ENCODE results near the gene C2orf72. TPM values are rescaled to one million over a fixed set of nuclear protein-coding genes. Genes with fewer than 3 reads are reported as not detected.

C2orf72 gene
- total and polyA plus RNA-seq, 2 of the 13 experiments (the other 11 are each of a cell fraction or from before 2014, with no cell fraction given) = 147 to 203 TPM

DNA sequence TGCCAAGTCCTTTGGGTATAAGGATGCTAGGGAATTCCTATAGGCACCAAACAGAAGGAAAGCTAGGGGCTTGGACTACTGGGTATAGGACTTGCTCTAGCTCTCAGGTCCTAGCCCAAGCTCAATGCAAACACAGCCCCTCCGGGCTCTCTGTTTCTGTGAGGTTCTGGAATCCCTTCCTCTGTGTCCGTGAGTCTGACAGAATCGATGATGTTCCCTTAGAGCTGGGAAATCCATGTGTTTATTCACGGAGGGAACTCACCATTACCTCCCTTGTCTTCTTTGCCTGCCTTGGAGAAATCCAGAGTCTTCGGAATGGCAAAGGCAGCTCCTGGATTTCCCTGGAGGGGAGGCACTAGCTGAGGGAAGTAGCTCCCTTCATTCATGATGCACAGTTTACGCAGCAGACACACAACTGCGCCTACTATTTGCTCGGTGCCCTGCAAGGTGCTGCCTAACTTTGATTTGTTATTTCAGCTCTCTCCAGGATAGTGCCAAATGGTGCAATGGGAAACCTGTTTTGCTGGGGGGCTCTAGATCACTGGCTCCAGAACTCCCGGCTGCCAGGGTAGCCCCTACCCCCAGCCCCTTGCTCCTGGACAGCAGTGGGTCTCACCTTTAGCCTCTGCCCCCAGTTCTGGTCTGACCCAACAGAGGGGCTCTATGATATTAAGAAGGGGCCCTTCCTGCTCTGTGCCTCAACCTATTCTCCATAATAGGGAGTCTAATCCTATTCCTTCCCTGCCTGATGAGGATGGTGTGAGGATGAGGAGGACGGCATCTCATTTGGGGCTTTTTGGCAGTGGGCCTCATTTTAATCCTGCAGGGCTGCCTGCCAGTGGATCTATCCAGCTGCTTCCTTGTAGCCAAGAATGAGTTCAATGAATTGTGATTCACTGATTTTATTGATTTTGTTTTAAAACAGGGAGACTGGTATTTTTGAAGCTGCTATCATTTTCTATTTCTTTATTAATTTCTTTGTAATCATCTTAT is 10.9 kb downstream of the C2orf72 start (continued):
- TF ChIP-seq, protein P1, sequence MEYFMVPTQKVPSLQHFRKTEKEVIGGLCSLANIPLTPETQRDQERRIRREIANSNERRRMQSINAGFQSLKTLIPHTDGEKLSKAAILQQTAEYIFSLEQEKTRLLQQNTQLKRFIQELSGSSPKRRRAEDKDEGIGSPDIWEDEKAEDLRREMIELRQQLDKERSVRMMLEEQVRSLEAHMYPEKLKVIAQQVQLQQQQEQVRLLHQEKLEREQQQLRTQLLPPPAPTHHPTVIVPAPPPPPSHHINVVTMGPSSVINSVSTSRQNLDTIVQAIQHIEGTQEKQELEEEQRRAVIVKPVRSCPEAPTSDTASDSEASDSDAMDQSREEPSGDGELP (IDR thresholded peaks at IDR 0.05; ENCODE audit: borderline replicate concordance, low read depth) = no peak
- TF ChIP-seq, protein P2, sequence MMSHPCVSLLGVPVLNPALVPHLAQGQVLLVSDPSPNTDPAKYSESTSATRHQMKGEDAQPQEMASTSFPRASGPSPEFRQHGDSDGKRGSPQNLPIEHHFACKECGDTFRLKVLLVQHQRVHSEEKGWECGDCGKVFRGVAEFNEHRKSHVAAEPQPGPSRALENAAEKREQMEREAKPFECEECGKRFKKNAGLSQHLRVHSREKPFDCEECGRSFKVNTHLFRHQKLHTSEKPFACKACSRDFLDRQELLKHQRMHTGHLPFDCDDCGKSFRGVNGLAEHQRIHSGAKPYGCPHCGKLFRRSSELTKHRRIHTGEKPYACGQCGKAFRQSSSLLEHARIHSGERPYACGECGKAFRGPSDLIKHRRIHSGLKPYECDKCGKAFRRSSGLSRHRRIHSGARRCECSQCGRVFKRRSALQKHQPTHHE (CRISPR knock-in tag; IDR thresholded peaks at IDR 0.05; ENCODE audit: borderline replicate concordance) = no peak
- TF ChIP-seq, protein P3, sequence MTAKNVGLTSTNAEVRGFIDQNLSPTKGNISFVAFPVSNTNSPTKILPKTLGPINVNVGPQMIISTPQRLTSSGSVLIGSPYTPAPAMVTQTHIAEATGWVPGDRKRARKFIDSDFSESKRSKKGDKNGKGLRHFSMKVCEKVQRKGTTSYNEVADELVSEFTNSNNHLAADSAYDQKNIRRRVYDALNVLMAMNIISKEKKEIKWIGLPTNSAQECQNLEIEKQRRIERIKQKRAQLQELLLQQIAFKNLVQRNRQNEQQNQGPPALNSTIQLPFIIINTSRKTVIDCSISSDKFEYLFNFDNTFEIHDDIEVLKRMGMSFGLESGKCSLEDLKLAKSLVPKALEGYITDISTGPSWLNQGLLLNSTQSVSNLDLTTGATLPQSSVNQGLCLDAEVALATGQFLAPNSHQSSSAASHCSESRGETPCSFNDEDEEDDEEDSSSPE (CRISPR knock-in tag; IDR thresholded peaks at IDR 0.05) = no peak; the same call in 1 of the 2 replicates
- no peak for TF ChIP-seq ZNF839 (CRISPR knock-in tag; IDR thresholded peaks at IDR 0.05; ENCODE audit: borderline replicate concordance)
- TF ChIP-seq RFXANK (CRISPR knock-in tag; IDR thresholded peaks at IDR 0.05) = no peak
- TF ChIP-seq ZNF772 (CRISPR knock-in tag; IDR thresholded peaks at IDR 0.05) = no peak
- no peak for TF ChIP-seq ZSCAN22 (CRISPR knock-in tag; IDR thresholded peaks at IDR 0.05)
- TF ChIP-seq TP53 (CRISPR knock-in tag; conservative IDR thresholded peaks at IDR 0.05) = no peak
- no peak for TF ChIP-seq ZNF780A (CRISPR knock-in tag; IDR thresholded peaks at IDR 0.05)
- no peak for TF ChIP-seq FOXP1 (IDR thresholded peaks at IDR 0.05)
- TF ChIP-seq FOXP1 (CRISPR knock-in tag; IDR thresholded peaks at IDR 0.05) = no peak
- TF ChIP-seq ZKSCAN1 (IDR thresholded peaks at IDR 0.05; ENCODE audit: low read length) = no peak
- TF ChIP-seq FOXM1 (CRISPR knock-in tag; IDR thresholded peaks at IDR 0.05) = no peak
- TF ChIP-seq STAT5B (CRISPR knock-in tag; IDR thresholded peaks at IDR 0.05) = no peak
- no peak for TF ChIP-seq KDM4B (CRISPR knock-in tag; IDR thresholded peaks at IDR 0.05)
- no peak for TF ChIP-seq SMARCC2 (IDR thresholded peaks at IDR 0.05)
- TF ChIP-seq PCBP1 (IDR thresholded peaks at IDR 0.05; ENCODE audit: borderline replicate concordance, low read depth, low read length) = no peak
- TF ChIP-seq, protein P4, sequence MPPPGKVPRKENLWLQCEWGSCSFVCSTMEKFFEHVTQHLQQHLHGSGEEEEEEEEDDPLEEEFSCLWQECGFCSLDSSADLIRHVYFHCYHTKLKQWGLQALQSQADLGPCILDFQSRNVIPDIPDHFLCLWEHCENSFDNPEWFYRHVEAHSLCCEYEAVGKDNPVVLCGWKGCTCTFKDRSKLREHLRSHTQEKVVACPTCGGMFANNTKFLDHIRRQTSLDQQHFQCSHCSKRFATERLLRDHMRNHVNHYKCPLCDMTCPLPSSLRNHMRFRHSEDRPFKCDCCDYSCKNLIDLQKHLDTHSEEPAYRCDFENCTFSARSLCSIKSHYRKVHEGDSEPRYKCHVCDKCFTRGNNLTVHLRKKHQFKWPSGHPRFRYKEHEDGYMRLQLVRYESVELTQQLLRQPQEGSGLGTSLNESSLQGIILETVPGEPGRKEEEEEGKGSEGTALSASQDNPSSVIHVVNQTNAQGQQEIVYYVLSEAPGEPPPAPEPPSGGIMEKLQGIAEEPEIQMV (CRISPR knock-in tag; IDR thresholded peaks at IDR 0.05; ENCODE audit: low read depth) = 0 out of 2 replicates have a peak, but pooled peaks have one; percentile 4
- TF ChIP-seq GZF1 (CRISPR knock-in tag; IDR thresholded peaks at IDR 0.05) = no peak
- TF ChIP-seq ZMYM4 (CRISPR knock-in tag; IDR thresholded peaks at IDR 0.05) = no peak; the same call in 1 of the 2 replicates
- TF ChIP-seq ZIK1 (CRISPR knock-in tag; IDR thresholded peaks at IDR 0.05; ENCODE audit: borderline replicate concordance, low read depth) = no peak
- no peak; the same call in 1 of the 2 replicates for TF ChIP-seq NCOA1 (CRISPR knock-in tag; IDR thresholded peaks at IDR 0.05)
- no peak for TF ChIP-seq GATAD2A (CRISPR knock-in tag; IDR thresholded peaks at IDR 0.05)
- no peak for TF ChIP-seq ZBTB21 (CRISPR knock-in tag; IDR thresholded peaks at IDR 0.05)
- no peak for TF ChIP-seq BRD4 (CRISPR knock-in tag; IDR thresholded peaks at IDR 0.05)
- TF ChIP-seq ZFP37 (CRISPR knock-in tag; IDR thresholded peaks at IDR 0.05; ENCODE audit: borderline replicate concordance) = 0 out of 2 replicates have a peak, but pooled peaks have one; percentile 31
- TF ChIP-seq SMARCE1 (IDR thresholded peaks at IDR 0.05; ENCODE audit: borderline replicate concordance) = no peak
- TF ChIP-seq, protein P5, sequence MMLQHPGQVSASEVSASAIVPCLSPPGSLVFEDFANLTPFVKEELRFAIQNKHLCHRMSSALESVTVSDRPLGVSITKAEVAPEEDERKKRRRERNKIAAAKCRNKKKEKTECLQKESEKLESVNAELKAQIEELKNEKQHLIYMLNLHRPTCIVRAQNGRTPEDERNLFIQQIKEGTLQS (CRISPR knock-in tag; IDR thresholded peaks at IDR 0.05) = no peak

Measured in HepG2 (cell line).